C4-2B (cell line): Measurements from ENCODE around the gene RBM15.

Experiments used
- ZFX ChIP-seq: fragments of 450-650 bp; IDR thresholded peaks from 2 replicates; pipeline ENCODE4 v1.6.1; 2017
- TF ChIP-seq, protein P1 (sequence below): fragments of 450-650 bp; conservative IDR thresholded peaks from 2 replicates; pipeline ENCODE4 v1.5.1; 2017; ENCODE audit warnings: mild to moderate bottlenecking

DNA sequence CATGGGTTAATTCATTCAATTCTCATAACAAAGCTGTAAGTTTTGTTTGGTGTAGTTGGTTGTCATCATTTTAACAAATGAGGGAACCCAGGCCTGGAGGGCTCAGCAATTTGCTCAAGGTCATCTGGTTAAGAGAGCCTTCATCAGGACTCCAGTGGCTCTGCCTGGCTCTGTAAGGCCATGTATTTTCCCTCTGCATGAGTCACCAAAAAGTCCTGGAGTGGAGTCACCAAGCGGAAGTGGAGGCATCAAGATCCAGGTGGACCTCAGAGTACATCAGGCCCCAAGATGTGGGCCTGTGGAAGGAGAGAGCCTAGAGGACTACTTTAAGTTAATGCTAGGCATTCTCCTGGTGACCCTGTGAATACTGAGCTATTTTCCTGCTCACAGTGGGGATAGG lies 30.0 kb upstream of the RBM15 start:
- TF ChIP-seq, protein P1, sequence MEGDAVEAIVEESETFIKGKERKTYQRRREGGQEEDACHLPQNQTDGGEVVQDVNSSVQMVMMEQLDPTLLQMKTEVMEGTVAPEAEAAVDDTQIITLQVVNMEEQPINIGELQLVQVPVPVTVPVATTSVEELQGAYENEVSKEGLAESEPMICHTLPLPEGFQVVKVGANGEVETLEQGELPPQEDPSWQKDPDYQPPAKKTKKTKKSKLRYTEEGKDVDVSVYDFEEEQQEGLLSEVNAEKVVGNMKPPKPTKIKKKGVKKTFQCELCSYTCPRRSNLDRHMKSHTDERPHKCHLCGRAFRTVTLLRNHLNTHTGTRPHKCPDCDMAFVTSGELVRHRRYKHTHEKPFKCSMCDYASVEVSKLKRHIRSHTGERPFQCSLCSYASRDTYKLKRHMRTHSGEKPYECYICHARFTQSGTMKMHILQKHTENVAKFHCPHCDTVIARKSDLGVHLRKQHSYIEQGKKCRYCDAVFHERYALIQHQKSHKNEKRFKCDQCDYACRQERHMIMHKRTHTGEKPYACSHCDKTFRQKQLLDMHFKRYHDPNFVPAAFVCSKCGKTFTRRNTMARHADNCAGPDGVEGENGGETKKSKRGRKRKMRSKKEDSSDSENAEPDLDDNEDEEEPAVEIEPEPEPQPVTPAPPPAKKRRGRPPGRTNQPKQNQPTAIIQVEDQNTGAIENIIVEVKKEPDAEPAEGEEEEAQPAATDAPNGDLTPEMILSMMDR: no peak
- TF ChIP-seq ZFX: no peak
